HEK293T (cell line): ENCODE data around the gene PEX12.
"Not testable (repeated sequence)": the region's sequence is repeated elsewhere in the genome, so short reads cannot be mapped to it uniquely, and the experiment has no call there.

Experiments used
- CTCF ChIA-PET: fragments of 350-600 bp; formaldehyde crosslinking; extraction: SDS; loops from one replicate; lab custom pipeline; 2021; ENCODE audit warnings: antibody characterized with exemption, inconsistent platforms; lab: Yijun Ruan, JAX
- POLR2A ChIA-PET: fragments of 350-600 bp; formaldehyde crosslinking; extraction: SDS; loops from one replicate; lab custom pipeline; 2020; ENCODE audit warnings: antibody characterized with exemption, inconsistent platforms; lab: Yijun Ruan, JAX
- DNase-seq: peaks from one replicate; pipeline ENCODE4 v3.0.0; 2012; ENCODE audit warnings: mixed read lengths; ENCODE audit errors: extremely low spot score
- ARNT ChIP-seq: fragments of 450-650 bp; IDR thresholded peaks from 2 replicates; pipeline ENCODE4 v1.6.1; 2017; ENCODE audit warnings: mild to moderate bottlenecking
- BHLHE40 ChIP-seq: fragments of 450-650 bp; IDR thresholded peaks from 2 replicates; pipeline ENCODE4 v1.6.1; 2016; ENCODE audit warnings: mild to moderate bottlenecking, moderate library complexity, borderline replicate concordance
- CTBP1 ChIP-seq: fragments of 450-650 bp; IDR thresholded peaks from 2 replicates; pipeline ENCODE4 v1.6.1; 2016; ENCODE audit warnings: borderline replicate concordance
- ELF4 ChIP-seq: fragments of 450-650 bp; IDR thresholded peaks from 2 replicates; pipeline ENCODE4 v1.6.1; 2017; ENCODE audit warnings: antibody characterized with exemption
- FOXA1 ChIP-seq: fragments of 450-650 bp; IDR thresholded peaks from 2 replicates; pipeline ENCODE4 v1.6.1; 2016; ENCODE audit warnings: mild to moderate bottlenecking
- FOXK2 ChIP-seq: fragments of 450-650 bp; IDR thresholded peaks from 2 replicates; pipeline ENCODE4 v1.6.1; 2016; ENCODE audit warnings: mild to moderate bottlenecking
- FOXM1 ChIP-seq: fragments of 450-650 bp; IDR thresholded peaks from 2 replicates; pipeline ENCODE4 v1.6.1; 2017; ENCODE audit warnings: mild to moderate bottlenecking, borderline replicate concordance
- HDGF ChIP-seq: fragments of 450-650 bp; IDR thresholded peaks from 2 replicates; pipeline ENCODE4 v1.6.1; 2017; ENCODE audit warnings: antibody characterized with exemption, borderline replicate concordance
- L3MBTL2 ChIP-seq: fragments of 450-650 bp; conservative IDR thresholded peaks from 2 replicates; pipeline ENCODE4 v1.6.1; 2016; ENCODE audit warnings: mild to moderate bottlenecking
- LEF1 ChIP-seq: fragments of 450-650 bp; IDR thresholded peaks from 2 replicates; pipeline ENCODE4 v1.6.1; 2017; ENCODE audit warnings: mild to moderate bottlenecking, borderline replicate concordance
- NFRKB ChIP-seq: fragments of 450-650 bp; IDR thresholded peaks from 2 replicates; pipeline ENCODE4 v1.6.1; 2016; ENCODE audit warnings: mild to moderate bottlenecking, moderate library complexity
- SP1 ChIP-seq: fragments of 450-650 bp; IDR thresholded peaks from 2 replicates; pipeline ENCODE4 v1.6.1; 2017
- SUZ12 ChIP-seq: fragments of 450-650 bp; IDR thresholded peaks from 2 replicates; pipeline ENCODE4 v1.6.1; 2016; ENCODE audit warnings: mild to moderate bottlenecking
- TARDBP ChIP-seq: fragments of 450-650 bp; IDR thresholded peaks from 2 replicates; pipeline ENCODE4 v1.6.1; 2016
- ZNF384 ChIP-seq: fragments of 450-650 bp; IDR thresholded peaks from 2 replicates; pipeline ENCODE4 v1.6.1; 2016
- TF ChIP-seq, protein P1 (sequence below): fragments of 450-650 bp; IDR thresholded peaks from 2 replicates; pipeline ENCODE4 v1.6.1; 2016

The PEX12 gene

DNA sequence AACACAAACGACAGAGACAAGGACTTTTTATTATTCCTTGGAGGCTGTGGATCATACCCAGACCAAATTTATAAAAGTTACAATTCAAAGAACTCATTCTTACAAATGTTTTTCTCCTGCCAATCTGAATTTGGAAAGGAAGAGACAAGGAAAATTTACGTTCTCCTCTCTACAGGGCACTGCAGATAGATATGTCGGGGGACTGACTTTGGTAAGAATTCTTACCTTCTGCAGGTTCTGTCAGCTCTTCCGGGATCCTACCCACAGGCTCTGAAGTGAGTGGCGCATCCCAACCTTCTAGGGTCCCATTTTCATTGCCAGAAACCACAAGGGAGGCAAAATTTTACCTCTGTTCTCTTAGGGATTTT, 38.7 kb downstream of the PEX12 start:
- TF ChIP-seq LEF1: no peak
- TF ChIP-seq NFRKB: no peak
- no peak for TF ChIP-seq BHLHE40
- TF ChIP-seq L3MBTL2: no peak
- TF ChIP-seq ZNF384: no peak
- TF ChIP-seq ARNT: no peak
- TF ChIP-seq FOXM1: no peak
- TF ChIP-seq, protein P1, sequence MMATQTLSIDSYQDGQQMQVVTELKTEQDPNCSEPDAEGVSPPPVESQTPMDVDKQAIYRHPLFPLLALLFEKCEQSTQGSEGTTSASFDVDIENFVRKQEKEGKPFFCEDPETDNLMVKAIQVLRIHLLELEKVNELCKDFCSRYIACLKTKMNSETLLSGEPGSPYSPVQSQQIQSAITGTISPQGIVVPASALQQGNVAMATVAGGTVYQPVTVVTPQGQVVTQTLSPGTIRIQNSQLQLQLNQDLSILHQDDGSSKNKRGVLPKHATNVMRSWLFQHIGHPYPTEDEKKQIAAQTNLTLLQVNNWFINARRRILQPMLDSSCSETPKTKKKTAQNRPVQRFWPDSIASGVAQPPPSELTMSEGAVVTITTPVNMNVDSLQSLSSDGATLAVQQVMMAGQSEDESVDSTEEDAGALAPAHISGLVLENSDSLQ: no peak
- TF ChIP-seq FOXK2: no peak
- DNase-seq: no peak
- ChIA-PET POLR2A (interaction anchor here (1.0 kb wide), 1 partner anchor 39 kb away, joined by 4 read pairs; the partner anchor contains the start of gene PEX12), CTCF (interaction anchor here (0.6 to 2.7 kb wide), 11 partner anchors 12 to 374 kb away, joined by 3 to 14 read pairs (median 5); no protein-coding TSS in a partner anchor)

DNA sequence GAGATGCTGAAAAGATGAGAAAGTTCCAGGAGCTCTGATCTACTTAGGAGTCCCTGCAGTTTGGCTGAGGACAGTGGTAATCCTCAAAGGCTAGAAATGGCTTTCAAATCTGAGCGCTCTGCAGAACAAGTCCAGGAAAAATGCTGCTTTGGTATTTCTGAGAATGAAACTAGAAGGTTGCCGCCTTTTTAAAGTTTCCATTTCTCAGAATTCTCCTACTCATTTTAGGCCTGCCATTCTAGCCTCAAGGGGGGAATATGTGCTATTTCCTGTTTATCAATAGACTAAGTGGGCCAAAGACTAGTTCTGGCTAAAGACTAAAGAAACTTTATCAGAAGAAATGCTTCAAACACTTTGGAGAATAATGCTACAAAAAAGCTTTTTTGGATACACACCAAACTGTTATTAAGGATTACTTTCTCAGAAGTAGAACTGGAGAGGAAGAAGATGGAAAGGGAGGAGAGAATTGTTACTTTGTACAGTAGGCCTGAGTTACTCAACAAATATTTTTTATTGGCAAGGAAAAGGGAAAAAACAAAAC, 40.7 kb downstream of the PEX12 start, which contains the start of gene SLFN12L:
Gene SLFN12L, minus strand, starts transcription at position 78 of the 541 bp plus-strand sequence. CDS start 15,314 bp downstream, outside the sequence.
- TF ChIP-seq L3MBTL2 (no peak), HDGF (no peak), ELF4 (no peak), SP1 (no peak), ARNT (no peak), LEF1 (no peak), FOXM1 (no peak), NFRKB (no peak), SUZ12 (no peak), FOXA1 (no peak), ZNF384 (no peak), FOXK2 (no peak), CTBP1 (no peak), BHLHE40 (no peak), TARDBP (no peak)
- TF ChIP-seq, protein P1: no peak
- DNase-seq: no peak
- POLR2A ChIA-PET: interaction anchor here (0.9 to 2.1 kb wide), 2 partner anchors 164 to 295 kb away, joined by 3 to 7 read pairs; partner anchors contain the start of genes SLFN11 and SLFN5
- CTCF ChIA-PET: interaction anchor here (1.5 to 2.7 kb wide), 2 partner anchors 225 kb away, joined by 5 to 14 read pairs; no protein-coding TSS in a partner anchor

DNA sequence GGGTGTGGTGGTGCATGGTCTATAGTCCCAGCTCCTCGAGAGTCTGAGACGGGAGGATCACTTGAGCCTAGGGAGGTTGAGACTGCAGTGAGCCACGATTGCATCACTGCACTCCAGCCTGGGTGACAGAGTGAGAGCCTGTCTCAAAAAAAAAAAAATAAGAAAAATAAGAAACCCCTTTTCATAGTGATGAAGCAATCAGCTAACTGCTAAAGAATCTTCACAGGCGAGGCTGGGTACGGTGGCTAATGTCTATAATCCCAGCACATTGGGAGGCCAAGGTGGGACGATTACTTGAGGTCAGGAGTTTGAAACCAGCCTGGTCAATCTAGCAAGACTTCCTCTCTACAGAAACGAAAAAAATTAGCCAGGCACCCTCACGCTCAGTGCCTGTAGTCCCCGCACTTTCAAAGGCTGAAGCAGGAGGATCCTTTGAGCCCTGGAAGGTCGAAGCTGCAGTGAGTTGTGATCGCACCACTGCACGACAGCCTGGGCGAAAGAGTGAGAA, 41.7 kb downstream of the PEX12 start:
- CTCF ChIA-PET: interaction anchor here (1.5 kb wide), 1 partner anchor 225 kb away, joined by 5 read pairs; no protein-coding TSS in a partner anchor
- no peak for TF ChIP-seq SUZ12
- no peak for TF ChIP-seq LEF1
- TF ChIP-seq HDGF: no peak
- TF ChIP-seq NFRKB: no peak
- POLR2A ChIA-PET: interaction anchor here (0.7 to 2.1 kb wide), 3 partner anchors 43 to 294 kb away, joined by 3 to 7 read pairs (median 3); partner anchors contain the start of genes SLFN11 and SLFN5

DNA sequence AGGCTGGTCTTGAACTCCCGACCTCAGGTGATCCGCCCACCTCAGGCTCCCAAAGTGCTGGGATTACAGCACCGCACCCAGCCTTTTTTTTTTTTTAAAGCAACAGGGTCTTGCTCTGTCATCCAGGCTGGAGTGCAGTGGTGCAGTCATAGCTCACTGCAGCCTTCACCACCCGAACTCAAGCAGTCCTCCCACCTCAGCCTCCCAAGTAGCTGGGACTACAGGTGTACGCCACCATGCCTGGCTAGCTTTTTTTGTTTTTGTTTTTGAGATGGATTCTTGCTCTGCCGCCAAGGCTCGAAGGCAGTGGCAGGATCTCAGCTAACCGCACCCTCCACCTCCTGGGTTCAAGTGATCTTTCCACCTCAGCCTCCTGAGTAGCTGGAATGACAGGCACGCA, 43.0 kb downstream of the PEX12 start:
- ChIA-PET POLR2A (interaction anchor here (2.5 kb wide), 1 partner anchor 162 kb away, joined by 8 read pairs; the partner anchor contains the start of gene SLFN11), CTCF (interaction anchor here (0.6 to 2.8 kb wide), 2 partner anchors 160 to 223 kb away, joined by 4 to 15 read pairs; no protein-coding TSS in a partner anchor)
- DNase-seq: not testable (repeated sequence)

More for the DNA sequence above, 41.7 kb downstream of the PEX12 start:
- no peak for DNase-seq

DNA sequence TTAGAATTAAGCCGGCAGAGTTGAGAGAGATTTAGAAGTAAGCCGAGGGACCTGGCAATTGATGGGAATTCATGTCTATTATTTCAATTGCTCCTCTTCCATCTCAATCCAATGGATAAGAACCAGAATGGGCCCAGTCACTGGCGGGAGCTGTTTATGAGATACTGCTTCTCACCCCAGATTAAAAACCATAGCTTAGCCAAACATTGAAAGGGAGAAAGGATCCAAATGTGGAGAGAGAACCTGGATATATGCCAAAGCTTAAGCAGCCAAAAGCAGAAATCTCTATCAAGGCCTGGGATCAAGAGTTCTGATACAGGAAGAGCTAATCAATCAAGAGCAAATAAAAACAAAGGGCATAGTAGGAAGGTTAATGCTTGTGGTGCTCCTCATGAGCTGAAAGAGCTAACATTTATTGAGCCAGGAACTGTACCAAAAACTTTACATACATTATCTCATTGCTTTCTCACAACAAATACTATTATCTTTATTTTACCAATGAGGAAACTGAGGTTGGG, 43.7 kb downstream of the PEX12 start:
- DNase-seq: no peak
- TF ChIP-seq FOXK2 (no peak), NFRKB (no peak), L3MBTL2 (no peak), TARDBP (no peak), FOXA1 (no peak), SUZ12 (no peak), SP1 (no peak), HDGF (no peak), BHLHE40 (no peak), ELF4 (no peak), LEF1 (no peak), ZNF384 (no peak), ARNT (no peak), CTBP1 (no peak), FOXM1 (no peak)
- TF ChIP-seq, protein P1: no peak
- POLR2A ChIA-PET: interaction anchor here (2.5 kb wide), 1 partner anchor 161 kb away, joined by 8 read pairs; the partner anchor contains the start of gene SLFN11
- CTCF ChIA-PET: interaction anchor here (0.6 to 2.8 kb wide), 3 partner anchors 222 to 555 kb away, joined by 3 to 15 read pairs (median 4); partner anchors contain the start of gene LIG3

DNA sequence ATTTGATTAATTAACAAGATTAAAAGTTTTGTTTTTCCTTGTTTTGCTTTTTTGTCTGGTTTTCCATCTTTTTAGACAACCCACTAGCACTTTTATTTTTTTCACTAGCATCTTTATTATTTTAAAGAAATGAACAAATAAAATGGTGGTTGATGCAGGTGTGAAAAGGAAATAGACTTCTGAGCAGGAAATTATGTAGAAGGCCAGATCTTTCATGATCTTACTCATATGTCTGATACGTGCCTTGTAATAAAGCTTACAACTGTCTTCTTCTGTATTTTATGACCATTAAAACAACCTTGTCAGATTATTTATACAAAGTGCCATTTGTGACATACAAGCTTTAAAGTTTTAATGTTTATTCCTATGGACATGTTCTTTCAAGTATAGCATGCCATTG, 47.2 kb downstream of the PEX12 start:
- TF ChIP-seq ELF4 (no peak), LEF1 (no peak), FOXK2 (no peak), ZNF384 (no peak), FOXA1 (no peak), CTBP1 (no peak), SP1 (no peak)
- TF ChIP-seq, protein P1: no peak
- DNase-seq: no peak
- CTCF ChIA-PET: no interaction called here
- POLR2A ChIA-PET: no interaction called here
